Measurements from ENCODE around the gene SYT8. TPM values are rescaled to one million over a fixed set of nuclear protein-coding genes. Genes with fewer than 3 reads are reported as not detected.

The SYT8 gene
- total and polyA plus RNA-seq, 2 of the 8 experiments (the other 6 are each of a cell fraction or from before 2014, with no cell fraction given): not detected

- Histone ChIP-seq H4K8ac (ENCODE audit: extremely low read depth, insufficient read depth, low read length) (no peak overlapping the region), H2AFZ (ENCODE audit: low read length) (no peak overlapping the region), H3K9ac (replicated peaks in 1 of 4; ENCODE audit: extremely low read depth in 1 of 4, low read depth in 3 of 4, low read length in 3 of 4) (no peak overlapping the region), H4K91ac (replicated peaks; ENCODE audit: insufficient read length, low read length) (no peak overlapping the region), H3K9me3 (ENCODE audit: insufficient read depth in 2 of 2, low read depth in 1 of 2, low read length in 1 of 2) (peaks cover 0 to 8% of the 10 kb centered on the region in 2 experiments; a peak in 1 of 4 replicates), H3K36me3 (ENCODE audit: control insufficient read depth in 2 of 4, insufficient read depth in 4 of 4, low read length in 3 of 4) (no peaks in the 10 kb centered on the region), H3K56ac (replicated peaks; ENCODE audit: insufficient read length, low read depth, low read length) (no peak overlapping the region), H3K4me1 (replicated peaks in 1 of 4; ENCODE audit: control insufficient read depth in 3 of 4, insufficient read depth in 4 of 4, low read length in 3 of 4) (no peaks in the 10 kb centered on the region), H3K23ac (ENCODE audit: insufficient read length) (no peak overlapping the region), H2BK15ac (ENCODE audit: low read length) (no peak overlapping the region), H2AK5ac (ENCODE audit: low read depth, low read length) (no peak overlapping the region), H3K4me3 (ENCODE audit: extremely low read depth in 1 of 4, insufficient read depth in 2 of 4, low read depth in 3 of 4, low read length in 4 of 4) (no peak overlapping the region), H2BK5ac (ENCODE audit: low read depth, low read length) (no peak overlapping the region), H4K20me1 (replicated peaks in 1 of 2; ENCODE audit: control insufficient read depth in 1 of 2, insufficient read depth in 2 of 2, low read length in 2 of 2) (no peaks in the 10 kb centered on the region), H2BK20ac (ENCODE audit: low read length) (no peak overlapping the region), H3K79me2 (ENCODE audit: control insufficient read depth in 1 of 2, insufficient read depth in 2 of 2, low read length in 2 of 2) (no peaks in the 10 kb centered on the region), H3K18ac (ENCODE audit: extremely low read depth, low read length) (no peak overlapping the region), H2BK12ac (ENCODE audit: low read depth, low read length) (no peak overlapping the region), H4K5ac (ENCODE audit: insufficient read length, low read depth, low read length) (no peak overlapping the region), H3K23me2 (ENCODE audit: low read depth, low read length) (no peaks in the 10 kb centered on the region), H3K14ac (ENCODE audit: insufficient read length) (no peak overlapping the region), H3K27me3 (replicated peaks in 1 of 4; ENCODE audit: control insufficient read depth in 3 of 4, extremely low read depth in 1 of 4, insufficient read depth in 3 of 4, low read length in 3 of 4) (no peaks in the 10 kb centered on the region; a peak in 1 of 7 replicates), H3K27ac (ENCODE audit: low read depth, low read length) (no peak overlapping the region), H3K79me1 (ENCODE audit: low read depth, low read length) (no peaks in the 10 kb centered on the region), H3K4me2 (ENCODE audit: insufficient read depth in 1 of 2, low read depth in 2 of 2, low read length in 2 of 2) (no peak overlapping the region), H2BK120ac (replicated peaks; ENCODE audit: low read depth, low read length) (no peak overlapping the region), H3K4ac (replicated peaks; ENCODE audit: insufficient read length, low read depth, low read length) (no peak overlapping the region)
- ChIA-PET CTCF (ENCODE audit: partially characterized antibody) (interaction anchor here (1.3 to 4.0 kb wide), 8 partner anchors 9 to 335 kb away, joined by 3 to 18 read pairs (median 8); no protein-coding TSS in a partner anchor), POLR2A (ENCODE audit: partially characterized antibody) (no interaction called here)
- FAIRE-seq: no peak
- no peak for DNase-seq (ENCODE audit: low read depth in 1 of 2, low spot score in 2 of 2)
- 80% methylated on average over 6 of the region's 8 CpGs; no CpG with 5 or more reads in 1 of the 2 experiments for WGBS, 2 experiments (ENCODE audit: extremely low coverage in 1 of 2, insufficient coverage in 1 of 2, insufficient read length in 1 of 2, insufficient replicate concordance in 2 of 2, low coverage in 1 of 2, low lambda C conversion rate in 2 of 2, missing lambda C conversion rate in 1 of 2)
- no peak for TF ChIP-seq E2F6 (IDR thresholded peaks at IDR 0.05)
Measured at GRCh38 chr11:1815311-1815710, 19.5 kb upstream of the SYT8 start.
